Activated naive CD4-positive, alpha-beta T cell treated with anti-CD3 and anti-CD28 coated beads, Interleukin-2, amount 50 U/mL, for 72 hours (primary cell): ENCODE measurements around the gene POP4. TPM values are rescaled to one million over a fixed set of nuclear protein-coding genes. Genes with fewer than 3 reads are reported as not detected.
A peak's percentile ranks its signal among the peaks of the same experiment; 100 is the strongest.

ENCODE experiments used
- ATAC-seq, 2 donors: fragments of 150-1000 bp; cut with Tn5 transposase; 2 replicates each; pipeline ENCODE4 v1.10.0; 2021; ENCODE audit warnings: mild to moderate bottlenecking in 2 of 2, moderate library complexity in 2 of 2
- DNase-seq, 2 donors: peaks; one replicate each; pipeline ENCODE4 v3.0.0; 2021 to 2022; ENCODE audit warnings: low spot score in 2 of 2
- H3K27ac Mint-ChIP-seq, 2 donors: one replicate each; pipeline ENCODE4 v1.8.0; 2022; ENCODE audit warnings: mild to moderate bottlenecking in 2 of 2, mixed read lengths in 2 of 2
- H3K36me3 Mint-ChIP-seq, 2 donors: one replicate each; pipeline ENCODE4 v1.8.0; 2022; ENCODE audit warnings: mixed read lengths in 2 of 2
- H3K9me3 Mint-ChIP-seq, 2 donors: one replicate each; pipeline ENCODE4 v1.8.0; 2022; ENCODE audit warnings: mixed read lengths in 2 of 2
- total RNA-seq, 2 donors: library from RNA; stranded (reverse); gene quantifications; one replicate each; pipeline ENCODE4 v1.2.3, GENCODE V29; 2022

POP4 gene
- total RNA-seq, 2 donors from 2014 or later = 83.7 to 90.7 TPM

DNA sequence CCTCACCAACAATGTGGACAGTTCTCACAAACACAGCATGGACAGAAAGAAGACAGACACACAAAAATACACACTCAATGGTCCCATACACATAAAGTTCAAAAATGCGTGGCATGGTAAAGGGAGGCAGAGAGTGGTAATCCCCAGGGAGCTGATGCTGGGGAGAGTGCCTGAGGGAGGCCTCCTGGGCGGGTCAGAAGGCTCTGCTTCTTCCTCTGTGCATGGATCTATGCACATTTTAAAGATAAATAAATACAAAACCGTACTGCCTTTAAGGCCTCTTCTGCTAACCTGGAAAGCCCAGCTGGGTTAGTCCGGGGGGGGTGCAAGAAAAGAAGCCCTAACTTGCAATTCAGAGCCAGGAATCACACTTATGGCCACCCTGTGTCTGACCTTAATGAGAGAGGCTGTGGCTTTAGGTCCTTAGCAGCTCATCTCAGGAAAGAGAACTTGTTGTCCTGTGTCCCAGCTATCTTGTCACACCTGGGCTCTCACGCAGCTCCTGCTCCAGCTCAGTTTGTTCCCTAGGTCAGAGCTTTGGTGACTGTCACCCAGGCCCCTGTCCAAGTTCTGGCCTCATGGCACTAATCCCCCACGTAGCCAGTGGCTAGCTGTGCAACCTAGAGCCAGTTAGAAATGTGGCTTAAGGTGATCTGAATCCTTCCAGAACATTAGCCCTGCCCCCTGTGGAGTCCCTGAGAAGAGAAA is 28.5 kb downstream of the POP4 start:
- DNase-seq = no peak
- no peak for ATAC-seq
- H3K36me3 Mint-ChIP-seq = no peaks in the 10 kb centered on the region
- no peaks in the 10 kb centered on the region for H3K9me3 Mint-ChIP-seq
- H3K27ac Mint-ChIP-seq = no peak overlapping the region

DNA sequence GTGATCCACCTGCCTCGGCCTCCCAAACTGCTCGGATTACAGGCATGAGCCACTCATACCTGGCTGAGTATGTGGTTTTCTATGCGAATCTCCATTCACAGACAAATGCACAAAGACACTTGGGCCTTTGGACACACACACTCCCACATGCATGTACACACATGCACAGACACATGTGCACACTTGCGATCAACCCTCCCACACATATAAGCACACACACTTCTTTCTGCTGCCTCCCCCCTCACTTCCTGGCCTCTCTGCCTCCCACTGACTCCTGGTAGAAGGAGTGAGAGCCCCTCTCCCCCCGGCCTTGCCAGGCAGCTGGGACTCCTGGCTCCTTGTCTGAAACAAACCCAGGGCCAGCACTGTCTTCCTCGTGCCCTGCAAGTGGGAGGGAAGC is 29.9 kb downstream of the POP4 start:
- ATAC-seq (no peak), DNase-seq (no peak)
- no peaks in the 10 kb centered on the region for H3K36me3 Mint-ChIP-seq
- H3K9me3 Mint-ChIP-seq = no peaks in the 10 kb centered on the region
- peak overlapping the region in 1 of 2 donors; percentile 45 for H3K27ac Mint-ChIP-seq

DNA sequence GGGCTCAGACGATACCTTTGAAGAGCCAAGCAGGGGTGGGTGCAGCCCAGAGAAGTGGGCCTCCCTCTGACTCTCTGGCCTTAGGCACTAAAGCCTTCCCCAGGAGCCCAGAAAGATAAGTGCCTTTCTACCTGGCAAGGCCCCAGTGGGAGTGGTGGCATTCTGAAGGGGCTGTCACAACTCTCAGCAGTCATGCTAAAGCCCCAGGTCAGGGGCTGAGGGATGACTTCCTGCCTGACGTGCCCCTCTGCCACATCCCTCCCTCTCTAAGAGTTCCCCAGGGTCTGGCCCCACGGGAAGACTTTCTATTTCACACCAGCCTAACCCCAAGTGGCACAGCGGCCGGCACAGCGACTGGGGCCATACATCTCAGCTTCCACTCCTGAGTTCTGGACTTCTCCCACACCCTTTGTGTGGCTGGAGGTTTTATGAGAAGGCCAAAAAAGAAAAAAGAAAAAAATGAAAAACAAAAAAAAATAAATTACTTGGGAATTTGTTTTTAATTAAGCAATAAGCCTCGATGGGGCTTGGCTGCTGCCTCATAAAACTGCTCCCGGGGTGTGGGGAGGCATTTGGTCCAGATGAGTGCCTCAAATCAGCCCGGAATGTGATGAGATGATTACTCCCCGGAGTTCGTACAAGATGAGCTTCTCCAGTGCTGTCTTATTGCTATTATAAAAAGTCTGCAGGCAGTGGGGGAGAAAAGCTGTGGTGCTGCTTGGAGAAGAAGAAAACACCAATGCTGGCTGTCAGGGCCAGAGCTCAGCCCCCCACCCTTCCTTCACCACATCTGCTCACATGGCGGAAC is 30.7 kb downstream of the POP4 start:
- Mint-ChIP-seq H3K27ac (no peak overlapping the region), H3K36me3 (no peaks in the 10 kb centered on the region), H3K9me3 (no peaks in the 10 kb centered on the region)
- DNase-seq = no peak
- ATAC-seq = no peak

DNA sequence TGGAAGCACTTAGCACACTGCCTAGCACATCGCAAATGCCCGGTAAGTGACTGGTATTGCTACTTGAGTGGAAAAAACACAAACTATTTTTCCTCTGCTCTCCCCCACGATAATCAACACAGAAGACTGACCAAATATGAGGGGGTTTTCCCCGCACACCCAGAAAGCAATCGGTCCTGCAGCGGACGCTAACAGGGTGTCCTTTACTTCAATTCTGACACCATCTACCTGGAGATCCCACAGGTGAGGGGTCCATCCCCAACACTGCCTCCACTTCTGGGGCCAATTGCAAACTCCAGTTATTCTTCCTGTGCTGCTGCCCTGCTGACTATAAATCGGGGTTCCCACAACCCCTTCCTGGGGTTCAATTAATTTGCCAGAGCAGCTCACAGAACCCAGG is 33.0 kb downstream of the POP4 start:
- Mint-ChIP-seq H3K36me3 (no peaks in the 10 kb centered on the region), H3K27ac (no peak overlapping the region), H3K9me3 (no peaks in the 10 kb centered on the region)
- ATAC-seq (no peak), DNase-seq (no peak)

DNA sequence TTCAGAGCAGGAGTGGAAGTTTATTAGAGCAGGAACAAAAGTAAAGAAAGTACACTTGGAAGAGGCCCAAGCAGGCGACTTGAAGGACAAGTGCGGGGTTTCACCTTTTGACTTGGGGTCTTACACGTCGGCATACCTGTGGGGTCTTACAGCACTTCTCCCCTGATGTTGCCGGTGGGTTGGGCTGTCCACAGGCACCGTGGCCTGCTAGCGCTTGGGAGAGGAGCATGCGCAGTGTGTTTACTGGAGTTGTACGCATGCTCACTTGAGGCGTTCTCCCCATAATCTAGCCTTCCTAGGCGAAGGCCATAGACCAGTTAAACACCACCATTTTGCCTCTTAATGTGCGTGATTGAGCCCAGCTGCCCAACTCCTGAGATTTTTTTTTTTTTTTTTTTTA is 34.1 kb downstream of the POP4 start:
- H3K9me3 Mint-ChIP-seq = no peaks in the 10 kb centered on the region
- DNase-seq (no peak), ATAC-seq (no peak)
- no peaks in the 10 kb centered on the region for H3K36me3 Mint-ChIP-seq
- no peak overlapping the region for H3K27ac Mint-ChIP-seq

DNA sequence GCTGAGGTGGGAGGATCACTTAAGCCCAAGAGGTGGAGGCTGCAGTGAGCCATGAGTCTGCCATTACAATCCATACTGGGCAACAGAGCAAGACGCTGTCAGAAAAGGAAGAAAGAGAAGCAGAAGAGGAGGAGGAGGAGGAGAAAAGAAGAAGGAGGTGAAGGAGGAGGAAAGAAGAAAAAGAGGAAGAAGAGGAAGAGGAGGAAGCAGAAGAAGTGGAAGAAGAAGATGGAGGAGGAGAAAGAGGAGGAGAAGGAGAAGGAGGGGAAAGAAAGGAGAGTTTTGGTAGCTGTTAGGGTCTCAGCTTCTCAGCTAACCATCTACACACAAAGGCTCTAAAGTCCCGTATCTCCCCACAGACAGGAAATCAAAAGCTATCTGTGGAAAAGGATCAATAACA is 35.5 kb downstream of the POP4 start:
- Mint-ChIP-seq H3K36me3 (no peaks in the 10 kb centered on the region), H3K9me3 (no peaks in the 10 kb centered on the region), H3K27ac (peak overlapping the region in 1 of 2 donors; percentile 24)
- ATAC-seq = no peak
- DNase-seq = no peak

DNA sequence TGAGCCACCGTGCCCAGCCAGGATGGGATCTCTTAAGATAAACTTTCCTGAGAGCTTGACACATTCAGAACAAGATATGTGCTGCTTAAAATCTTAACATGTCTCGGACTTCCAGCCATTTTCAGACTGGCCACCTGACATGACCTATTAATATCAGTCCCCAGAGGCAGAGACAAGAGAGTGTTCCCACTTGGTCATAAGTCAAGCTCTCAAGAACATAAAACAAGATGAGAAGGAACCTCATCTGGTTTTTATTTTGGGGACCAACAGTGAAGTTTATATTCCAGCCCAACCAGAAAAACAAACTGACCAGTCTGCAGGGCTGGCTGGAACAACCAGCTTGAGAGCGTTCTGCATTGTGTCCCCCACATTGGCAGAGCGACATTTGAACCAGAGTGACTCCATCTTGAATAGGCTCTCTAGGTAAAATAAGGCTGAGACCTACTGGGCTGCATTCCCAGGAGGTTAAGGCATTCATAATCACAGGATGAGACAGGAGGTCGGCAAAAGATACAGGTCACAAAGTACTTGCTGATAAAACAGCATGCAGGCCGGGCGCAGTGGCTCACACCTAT is 37.4 kb downstream of the POP4 start:
- ATAC-seq (no peak), DNase-seq (no peak)
- H3K36me3 Mint-ChIP-seq = no peaks in the 10 kb centered on the region
- H3K9me3 Mint-ChIP-seq = no peaks in the 10 kb centered on the region
- H3K27ac Mint-ChIP-seq = no peak overlapping the region

DNA sequence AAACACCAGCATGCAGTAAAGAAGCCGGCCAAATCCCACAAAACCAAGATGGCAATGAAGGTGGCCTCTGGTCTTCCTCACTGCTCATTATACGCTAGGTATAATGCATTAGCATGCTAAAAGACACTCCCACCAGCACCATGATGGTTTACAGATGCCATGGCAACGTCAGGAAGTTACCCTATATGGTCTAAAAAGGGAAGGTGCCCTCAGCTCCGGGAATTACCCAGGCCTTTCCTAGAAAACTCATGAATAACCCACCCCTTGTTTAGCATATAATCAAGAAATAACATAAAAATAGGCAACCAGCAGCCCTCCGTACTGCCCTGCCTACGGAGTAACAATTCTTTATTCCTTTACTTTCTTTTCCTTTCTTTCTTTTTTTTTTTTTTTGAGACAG is 38.1 kb downstream of the POP4 start:
- H3K36me3 Mint-ChIP-seq = no peaks in the 10 kb centered on the region
- no peak for DNase-seq
- H3K27ac Mint-ChIP-seq = no peak overlapping the region
- H3K9me3 Mint-ChIP-seq = no peaks in the 10 kb centered on the region
- ATAC-seq = no peak

DNA sequence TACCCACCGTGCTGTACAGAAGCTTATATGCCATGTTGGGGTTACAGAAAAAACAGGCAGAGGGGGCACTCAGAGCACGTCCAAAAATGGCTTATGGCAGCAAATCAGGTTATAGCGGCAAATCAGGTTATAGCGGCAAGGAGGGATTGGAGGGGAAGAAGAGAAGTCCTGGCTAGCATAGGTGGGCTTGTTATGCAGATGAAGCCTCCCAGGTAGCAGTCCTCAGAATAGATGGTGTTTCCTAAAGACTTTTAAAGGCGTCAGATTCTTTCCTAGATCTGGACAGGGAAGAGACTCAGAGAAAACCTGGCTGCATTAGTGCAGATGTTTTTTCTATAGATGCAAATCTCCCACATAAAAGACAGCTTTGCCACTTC is 39.4 kb downstream of the POP4 start:
- Mint-ChIP-seq H3K27ac (peak overlapping the region in 1 of 2 donors; percentile 20), H3K9me3 (no peaks in the 10 kb centered on the region), H3K36me3 (no peaks in the 10 kb centered on the region)
- DNase-seq (no peak), ATAC-seq (peak in 1 of 2 donors; percentile 28)

DNA sequence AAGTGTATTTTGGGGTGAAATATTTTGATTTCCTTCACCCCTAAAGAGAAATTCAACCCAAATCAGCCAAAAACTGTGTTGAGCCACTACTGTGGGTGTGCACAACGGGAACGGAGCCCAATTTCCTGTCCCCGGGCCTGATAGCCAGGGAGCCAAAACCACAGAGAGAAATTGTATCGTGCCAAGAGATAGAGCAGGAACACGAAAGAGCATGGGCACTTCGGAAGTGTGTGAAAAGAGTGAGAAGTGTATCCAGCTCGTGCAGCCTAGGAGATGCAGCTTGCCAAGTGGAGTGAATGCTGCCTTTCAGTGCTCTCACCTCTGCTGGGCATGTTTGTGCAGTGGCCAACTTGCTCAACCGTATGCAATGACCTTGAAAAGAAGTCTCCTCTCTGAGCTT is 39.8 kb downstream of the POP4 start:
- H3K36me3 Mint-ChIP-seq = no peaks in the 10 kb centered on the region
- DNase-seq (no peak), ATAC-seq (peak; percentile 30 to 58)
- peak overlapping the region in 1 of 2 donors; percentile 20 for H3K27ac Mint-ChIP-seq
- no peaks in the 10 kb centered on the region for H3K9me3 Mint-ChIP-seq

DNA sequence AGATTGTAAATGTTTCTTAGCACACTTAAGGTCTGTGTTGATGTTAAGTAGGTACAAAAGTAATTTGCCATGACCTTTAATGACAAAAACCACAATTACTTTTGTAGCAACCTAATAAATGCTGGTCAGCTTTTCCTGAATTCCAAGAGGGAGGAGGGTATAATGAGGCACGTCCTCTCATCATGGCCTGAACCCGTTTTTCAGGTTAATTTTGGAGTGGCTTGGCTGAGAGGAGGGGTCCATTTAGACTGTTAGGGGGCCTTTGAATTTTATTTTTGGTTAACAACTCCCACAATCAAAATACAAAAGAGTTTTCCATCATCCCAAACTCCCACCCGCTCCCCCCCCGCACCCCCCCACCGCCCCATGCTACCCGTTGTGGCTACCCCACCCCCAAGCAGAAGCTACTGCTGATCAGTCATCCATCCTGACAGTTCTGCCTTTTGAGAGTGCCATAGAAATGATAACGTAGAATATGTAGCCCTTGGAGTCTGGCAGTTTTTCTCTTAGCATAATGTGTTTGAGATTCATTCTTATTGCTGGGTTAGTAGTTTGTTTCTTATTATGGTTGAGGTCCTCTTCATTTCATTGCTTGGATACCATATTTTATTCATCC is 44.8 kb downstream of the POP4 start:
- no peak for ATAC-seq
- DNase-seq = no peak
- Mint-ChIP-seq H3K27ac (no peak overlapping the region), H3K9me3 (peaks cover 0 to 5% of the 10 kb centered on the region in 2 donors), H3K36me3 (no peaks in the 10 kb centered on the region)

DNA sequence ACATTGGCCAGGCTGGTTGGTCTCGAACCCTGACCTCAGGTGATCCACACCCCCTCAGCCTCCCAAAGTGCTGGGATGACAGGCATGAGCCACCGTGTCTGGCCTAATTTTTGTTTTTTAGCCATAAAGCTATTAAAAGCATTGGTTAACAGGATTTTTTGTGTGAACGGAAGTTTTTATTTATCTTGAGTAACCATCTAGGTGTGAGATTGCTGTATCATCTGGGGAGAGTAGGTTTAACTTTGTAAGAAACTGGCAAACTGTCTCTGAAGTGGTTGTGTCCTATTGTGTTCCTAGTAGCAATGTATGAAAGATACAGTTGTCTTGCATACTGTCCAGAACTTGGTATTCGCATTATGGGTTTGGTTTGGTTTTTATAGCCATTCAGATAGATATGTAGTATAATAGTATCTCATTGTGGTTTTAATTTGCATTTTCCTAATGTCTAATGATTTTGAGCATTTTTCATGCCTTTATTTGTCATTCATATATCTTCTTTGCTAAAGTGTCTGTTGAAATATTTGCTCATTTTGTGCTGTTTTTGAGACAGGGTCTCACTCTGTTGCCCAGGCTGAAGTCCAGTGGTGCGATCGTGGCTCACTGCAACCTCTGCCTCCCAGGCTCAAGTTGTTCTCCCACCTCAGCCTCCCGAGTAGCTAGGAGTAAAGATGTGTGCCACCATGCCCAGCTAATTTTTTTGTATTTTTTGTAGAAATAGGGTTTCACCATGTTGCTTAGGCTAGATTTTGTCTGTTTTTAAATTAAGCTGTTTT is 45.7 kb downstream of the POP4 start:
- Mint-ChIP-seq H3K9me3 (peaks cover 0 to 5% of the 10 kb centered on the region in 2 donors), H3K36me3 (no peaks in the 10 kb centered on the region), H3K27ac (no peak overlapping the region)
- DNase-seq = no peak
- no peak for ATAC-seq

DNA sequence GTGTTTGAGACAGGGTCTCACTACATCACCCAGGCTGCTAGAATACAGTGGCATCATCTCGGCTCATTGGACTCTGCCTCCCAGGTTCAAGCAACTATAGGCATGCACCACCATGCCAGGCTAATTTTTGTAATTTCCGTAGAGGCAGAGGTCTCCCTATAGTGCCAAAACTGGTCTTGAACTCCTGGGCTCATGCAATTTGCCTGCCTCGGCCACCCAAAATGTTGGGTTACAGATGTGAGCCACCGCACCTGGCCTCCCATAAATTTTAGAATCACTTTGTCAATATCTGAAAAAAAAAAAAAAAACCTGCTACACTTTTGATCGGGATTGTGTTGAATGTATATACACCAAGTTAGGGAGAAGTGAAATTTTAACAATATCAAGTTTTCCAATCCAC is 47.3 kb downstream of the POP4 start:
- Mint-ChIP-seq H3K9me3 (peaks cover 0 to 5% of the 10 kb centered on the region in 2 donors), H3K36me3 (no peaks in the 10 kb centered on the region), H3K27ac (no peak overlapping the region)
- DNase-seq (no peak), ATAC-seq (no peak)

DNA sequence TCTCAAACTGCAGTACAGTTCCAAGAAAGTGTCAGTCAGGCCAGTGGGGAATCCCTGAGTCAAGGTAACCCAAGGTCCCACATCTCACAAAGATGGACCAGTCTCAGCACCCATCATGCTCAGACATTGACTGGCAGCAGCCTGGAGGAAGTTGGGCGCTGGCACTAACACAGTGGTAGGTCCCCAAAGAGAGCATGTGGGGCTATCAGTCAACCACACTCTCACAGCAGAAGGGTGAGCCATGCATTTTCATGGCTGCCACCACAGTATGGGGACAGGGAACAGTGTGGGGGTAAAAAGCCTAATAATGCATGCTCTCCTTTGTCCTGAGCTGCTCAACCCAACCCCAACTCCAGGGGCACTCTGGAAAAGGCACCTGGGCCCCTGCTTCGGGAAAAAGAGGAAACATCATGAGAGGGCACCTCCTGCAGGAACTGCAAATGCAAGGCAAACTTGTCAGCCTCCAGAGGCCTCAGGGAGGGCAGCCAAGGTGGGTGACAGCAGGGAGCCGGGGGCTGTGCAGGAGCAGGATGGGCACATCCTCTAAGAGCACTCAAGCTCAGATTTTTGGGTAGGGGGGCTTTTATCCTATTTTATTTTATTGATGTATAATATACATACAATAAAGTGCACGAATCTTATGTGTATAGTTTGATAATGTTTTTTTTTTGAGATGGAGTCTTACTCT is 49.7 kb downstream of the POP4 start:
- no peak for ATAC-seq
- H3K36me3 Mint-ChIP-seq = no peaks in the 10 kb centered on the region
- no peak overlapping the region for H3K27ac Mint-ChIP-seq
- H3K9me3 Mint-ChIP-seq = peaks cover 0 to 5% of the 10 kb centered on the region in 2 donors
- DNase-seq = no peak

DNA sequence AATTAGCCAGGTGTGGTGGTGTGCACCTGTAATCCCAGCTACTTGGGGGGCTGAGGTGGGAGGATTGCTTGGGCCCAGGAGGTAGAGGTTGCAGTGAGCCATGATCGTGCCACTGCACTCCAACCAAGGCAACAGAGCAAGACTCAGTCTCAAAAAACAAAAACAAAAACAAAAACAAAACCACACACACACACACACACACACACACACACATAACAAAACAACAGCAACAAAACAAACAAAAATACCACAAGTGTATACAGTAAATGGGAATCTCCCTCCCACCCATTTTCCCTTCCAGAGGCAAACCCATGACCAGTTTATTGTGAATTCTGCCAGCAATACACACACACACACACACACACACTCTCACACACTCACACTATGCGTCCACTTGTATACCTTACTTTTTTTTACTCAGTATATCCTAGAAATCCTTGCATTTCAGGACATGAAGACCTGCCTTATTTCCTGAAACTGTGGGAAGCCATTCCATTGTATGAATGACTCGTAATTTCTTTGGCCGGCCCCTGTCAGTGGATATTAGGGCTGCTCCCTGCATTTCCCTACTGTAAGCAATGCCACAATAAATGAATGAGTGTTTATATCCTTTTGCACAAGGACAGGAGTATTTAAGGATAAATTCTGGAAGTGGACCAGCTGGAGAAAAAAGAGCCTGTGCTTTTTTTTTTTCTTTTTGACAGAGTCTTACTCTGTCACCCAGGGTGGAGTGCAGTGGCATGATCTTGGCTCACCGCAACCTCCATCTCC is 52.3 kb downstream of the POP4 start:
- Mint-ChIP-seq H3K9me3 (peaks cover 0 to 5% of the 10 kb centered on the region in 2 donors), H3K27ac (no peak overlapping the region), H3K36me3 (no peaks in the 10 kb centered on the region)
- DNase-seq (no peak), ATAC-seq (no peak)
